Neural cell (in vitro differentiated cells): ENCODE measurements around the gene SPSB4.

Experiments
- CTCF ChIP-seq: fragments of 450-650 bp; IDR thresholded peaks from 2 replicates; pipeline ENCODE4 v1.5.1; 2014; ENCODE audit warnings: antibody characterized with exemption, mild to moderate bottlenecking, moderate library complexity; ENCODE audit not compliant: poor library complexity, severe bottlenecking
- REST ChIP-seq: IDR thresholded peaks from 2 replicates; pipeline ENCODE4 v1.6.1; 2012; ENCODE audit warnings: borderline replicate concordance
- TAF1 ChIP-seq: IDR thresholded peaks from 2 replicates; pipeline ENCODE4 v1.6.1; 2012; ENCODE audit warnings: low read depth

- no peak for TF ChIP-seq REST
- TF ChIP-seq TAF1 = no peak
- no peak for TF ChIP-seq CTCF
Measured at GRCh38 chr3:141123677-141124410, 72.7 kb downstream of the SPSB4 start.
